SK-N-SH (cell line): ENCODE results near the gene HNRNPC. TPM values are rescaled to one million over a fixed set of nuclear protein-coding genes. Genes with fewer than 3 reads are reported as not detected.

ENCODE experiments used
- CTCF ChIA-PET: fragments of 300-600, 350-600 bp; formaldehyde crosslinking; extraction: SDS; loops from one replicate; lab custom pipeline; 2021; lab: Yijun Ruan, JAX
- POLR2A ChIA-PET: fragments of 350-600 bp; sonication (Branson Sonifier 250); formaldehyde crosslinking; extraction: SDS; loops from one replicate; lab custom pipeline; 2020; ENCODE audit warnings: antibody characterized with exemption, inconsistent platforms; lab: Yijun Ruan, JAX
- DNase-seq: peaks from one replicate; pipeline ENCODE4 v3.0.0; 2012
- H2AFZ ChIP-seq: fragments of 200-600 bp; sonication (generic); 2 replicates; pipeline ENCODE4 v1.8.1; 2016; ENCODE audit warnings: antibody characterized with exemption, mild to moderate bottlenecking, low read depth
- H3F3A ChIP-seq: fragments of 200-600 bp; sonication (generic); replicated peaks from 2 replicates; pipeline ENCODE3; 2016; ENCODE audit warnings: antibody characterized with exemption, mild to moderate bottlenecking; ENCODE audit not compliant: insufficient read depth
- H3K27ac ChIP-seq, 2 experiments: fragments of 200-500 bp in 1 of 2; fragments of 200-600 bp in 1 of 2; sonication (Bioruptor generic) in 1 of 2; sonication (generic), shearing (Covaris generic) in 1 of 2; 2 replicates each; pipeline versions ENCODE4 v1.5.1 to v1.6.1; 2014 to 2016; ENCODE audit warnings: low read depth in 2 of 2, inconsistent platforms in 1 of 2, low read length in 1 of 2, mild to moderate bottlenecking in 1 of 2, mixed read lengths in 1 of 2
- H3K27me3 ChIP-seq: fragments of 200-600 bp; sonication (generic), shearing (Covaris generic); 2 replicates; pipeline ENCODE4 v1.6.1; 2016; ENCODE audit warnings: mixed run types; ENCODE audit not compliant: insufficient read depth
- H3K36me3 ChIP-seq, 2 experiments: fragments of 200-500 bp in 1 of 2; fragments of 200-600 bp in 1 of 2; sonication (Bioruptor generic) in 1 of 2; sonication (generic) in 1 of 2; replicated peaks in 1 of 2; 2 replicates each; pipeline versions ENCODE3 to v1.5.1; 2014 to 2016; ENCODE audit warnings: low read length in 1 of 2, mild to moderate bottlenecking in 1 of 2; ENCODE audit not compliant: insufficient read depth in 2 of 2, control insufficient read depth in 1 of 2
- H3K4me1 ChIP-seq, 2 experiments: fragments of 200-500 bp in 1 of 2; fragments of 200-600 bp in 1 of 2; sonication (Bioruptor generic) in 1 of 2; sonication (generic), shearing (Covaris generic) in 1 of 2; 2 replicates each; pipeline versions ENCODE4 v1.5.1 to v1.6.1; 2014 to 2016; ENCODE audit warnings: low read depth in 1 of 2, low read length in 1 of 2, mixed run types in 1 of 2; ENCODE audit not compliant: insufficient read depth in 2 of 2, control insufficient read depth in 1 of 2
- H3K4me2 ChIP-seq: fragments of 200-600 bp; sonication (generic), shearing (Covaris generic); 2 replicates; pipeline ENCODE4 v1.6.1; 2017; ENCODE audit warnings: mixed run types
- H3K4me3 ChIP-seq, 2 experiments: fragments of 200-500 bp in 1 of 2; fragments of 200-600 bp in 1 of 2; sonication (Bioruptor generic) in 1 of 2; sonication (generic), shearing (Covaris generic) in 1 of 2; 2 replicates each; pipeline versions ENCODE4 v1.5.1 to v1.8.1; 2014 to 2016; ENCODE audit warnings: low read depth in 2 of 2, inconsistent platforms in 1 of 2, low read length in 1 of 2, mild to moderate bottlenecking in 1 of 2, mixed read lengths in 1 of 2, moderate library complexity in 1 of 2
- H3K79me2 ChIP-seq: fragments of 200-600 bp; sonication (generic); 2 replicates; pipeline ENCODE4 v1.8.1; 2017; ENCODE audit warnings: mild to moderate bottlenecking; ENCODE audit not compliant: insufficient read depth
- H3K9ac ChIP-seq: fragments of 200-600 bp; sonication (generic); 2 replicates; pipeline ENCODE4 v1.6.1; 2017; ENCODE audit warnings: mixed run types
- H3K9me2 ChIP-seq: fragments of 200-600 bp; sonication (generic); 2 replicates; pipeline ENCODE4 v1.6.1; 2017; ENCODE audit warnings: mixed run types
- H3K9me3 ChIP-seq: fragments of 200-600 bp; sonication (generic); 2 replicates; pipeline ENCODE4 v1.6.1; 2017; ENCODE audit warnings: mixed run types, mild to moderate bottlenecking, moderate library complexity
- H4K20me1 ChIP-seq: fragments of 200-600 bp; sonication (generic); 2 replicates; pipeline ENCODE4 v1.6.1; 2017; ENCODE audit warnings: mild to moderate bottlenecking, mixed run types; ENCODE audit not compliant: insufficient read depth
- CHD2 ChIP-seq: fragments of 150-350 bp; IDR thresholded peaks from 2 replicates; pipeline ENCODE4 v1.6.1; 2018; ENCODE audit warnings: low read length; ENCODE audit not compliant: partially characterized antibody
- CTCF ChIP-seq: fragments of 200-600 bp; sonication (generic); IDR thresholded peaks from 2 replicates; pipeline ENCODE4 v1.6.1; 2017; ENCODE audit warnings: antibody characterized with exemption, mild to moderate bottlenecking, moderate library complexity
- ELF1 ChIP-seq: IDR thresholded peaks from 2 replicates; pipeline ENCODE4 v1.4.0; 2012
- EZH2phosphoT487 ChIP-seq: fragments of 200-600 bp; sonication (generic); IDR thresholded peaks from 2 replicates; pipeline ENCODE4 v1.6.1; 2017; ENCODE audit warnings: low read depth, mixed run types, mild to moderate bottlenecking, antibody characterized with exemption, moderate library complexity, borderline replicate concordance
- FOXJ3 ChIP-seq: sonication (generic); formaldehyde crosslinking; IDR thresholded peaks from 2 replicates; pipeline ENCODE4 v1.5.1; 2020; ENCODE audit warnings: mild to moderate bottlenecking, missing genetic modification reagents
- JUND ChIP-seq: IDR thresholded peaks from 2 replicates; pipeline ENCODE4 v1.4.0; 2012
- NFIC ChIP-seq: IDR thresholded peaks from 2 replicates; pipeline ENCODE4 v1.4.0; 2012; ENCODE audit warnings: borderline replicate concordance
- NRF1 ChIP-seq: IDR thresholded peaks from 2 replicates; pipeline ENCODE4 v1.6.1; 2012; ENCODE audit warnings: low read depth, mild to moderate bottlenecking, low read length
- PBX3 ChIP-seq: IDR thresholded peaks from 2 replicates; pipeline ENCODE4; 2012
- POLR2AphosphoS5 ChIP-seq: IDR thresholded peaks from 2 replicates; pipeline ENCODE4 v1.6.1; 2012; ENCODE audit warnings: low read depth, low read length
- RFX5 ChIP-seq: IDR thresholded peaks from 2 replicates; pipeline ENCODE4 v1.6.1; 2012; ENCODE audit warnings: mild to moderate bottlenecking, improper control_type of control experiment, low read length
- RXRA ChIP-seq: IDR thresholded peaks from 2 replicates; pipeline ENCODE4 v1.4.0; 2012; ENCODE audit warnings: low read depth, mild to moderate bottlenecking, borderline replicate concordance
- SIN3A ChIP-seq: IDR thresholded peaks from 2 replicates; pipeline ENCODE4 v1.6.1; 2012; ENCODE audit warnings: low read depth, mild to moderate bottlenecking, low read length, moderate library complexity, borderline replicate concordance
- SMC3 ChIP-seq: IDR thresholded peaks from 2 replicates; pipeline ENCODE4 v1.6.1; 2012; ENCODE audit warnings: low read depth, low read length, improper control_type of control experiment
- TCF12 ChIP-seq: IDR thresholded peaks from 2 replicates; pipeline ENCODE4 v1.4.0; 2012
- TEAD4 ChIP-seq: IDR thresholded peaks from 2 replicates; pipeline ENCODE4 v1.4.0; 2012; ENCODE audit warnings: mild to moderate bottlenecking, borderline replicate concordance; ENCODE audit not compliant: insufficient read depth
- USF2 ChIP-seq: fragments of 150-350 bp; IDR thresholded peaks from 2 replicates; pipeline ENCODE4 v1.6.1; 2017; ENCODE audit warnings: antibody characterized with exemption, low read length, low read depth, borderline replicate concordance
- YY1 ChIP-seq: IDR thresholded peaks from 2 replicates; pipeline ENCODE4 v1.4.0; 2012; ENCODE audit warnings: low read depth, mild to moderate bottlenecking
- ZBTB33 ChIP-seq: IDR thresholded peaks from 2 replicates; pipeline ENCODE4 v1.4.0; 2012; ENCODE audit warnings: low read depth, borderline replicate concordance
- WGBS: methylation state at CpG from one replicate; pipeline ENCODE4 v1.1.6; 2017; ENCODE audit warnings: low lambda C conversion rate; 5-methylcytosine and 5-hydroxymethylcytosine counted together
- polyA plus RNA-seq, 3 experiments: library from polyadenylated mRNA; depleted of rRNA; stranded (reverse); fragments of >200 nt; gene quantifications; 2 replicates each; pipeline ENCODE4 v1.2.3, GENCODE V29; 2012

Gene HNRNPC
- polyA plus RNA-seq, 1 of the 3 experiments (the other 2 are of a cell fraction), result 341 TPM

GRCh38 chr14:21202463-21203358 lies 66.5 kb downstream of the HNRNPC start:
- Histone ChIP-seq H3K9me3 (no peaks in the 10 kb centered on the region), H3K4me1 (no peaks in the 10 kb centered on the region), H3K9me2 (no peaks in the 10 kb centered on the region), H3K36me3 (peaks cover 49 to 54% of the 10 kb centered on the region in 2 experiments), H3K4me2 (no peak overlapping the region), H3K79me2 (no peaks in the 10 kb centered on the region; the same call in 1 of the 2 replicates), H3F3A (peaks cover 67% of the 10 kb centered on the region), H3K4me3 (no peak overlapping the region), H3K9ac (no peak overlapping the region), H3K27ac (no peak overlapping the region), H3K27me3 (no peaks in the 10 kb centered on the region), H4K20me1 (peaks cover 20% of the 10 kb centered on the region; the same call in 1 of the 2 replicates), H2AFZ (no peak overlapping the region)
- WGBS, result 97% methylated on average over 4 of the region's 4 CpGs
- ChIA-PET POLR2A (no interaction called here), CTCF (interaction anchor here (0.6 kb wide), 1 partner anchor 188 kb away, joined by 3 read pairs; no protein-coding TSS in a partner anchor)
- TF ChIP-seq TCF12, result no peak
- TF ChIP-seq PBX3, result no peak
- no peak for TF ChIP-seq NFIC
- TF ChIP-seq EZH2phosphoT487, result no peak
- no peak for TF ChIP-seq NRF1
- TF ChIP-seq POLR2AphosphoS5, result no peak
- TF ChIP-seq FOXJ3 (CRISPR knock-in tag), result no peak
- TF ChIP-seq RXRA, result no peak
- TF ChIP-seq ELF1, result no peak
- DNase-seq, result no peak

- 88% methylated on average over 12 of the region's 12 CpGs for WGBS
- Histone ChIP-seq H3K9ac (no peak overlapping the region), H2AFZ (no peak overlapping the region)
- POLR2A ChIA-PET, result no interaction called here
- no peak for DNase-seq
- no peak for TF ChIP-seq NFIC
- no peak for TF ChIP-seq TCF12
- no peak for TF ChIP-seq SMC3
- TF ChIP-seq EZH2phosphoT487, result no peak
- no peak for TF ChIP-seq TEAD4
- no peak for TF ChIP-seq RFX5
- TF ChIP-seq JUND, result no peak
- TF ChIP-seq USF2, result no peak
- no peak for TF ChIP-seq SIN3A
- TF ChIP-seq ZBTB33, result no peak
- no peak for TF ChIP-seq YY1
- no peak for TF ChIP-seq CHD2
- TF ChIP-seq CTCF, result no peak
- TF ChIP-seq, all 33 proteins: peak for 0
- H4K20me1 ChIP-seq, result peaks cover 13% of the 10 kb centered on the region; the same call in 1 of the 2 replicates
- H3K36me3 ChIP-seq, result peaks cover 41 to 46% of the 10 kb centered on the region in 2 experiments
- H3K79me2 ChIP-seq, result no peaks in the 10 kb centered on the region; the same call in 1 of the 2 replicates
- CTCF ChIA-PET, result no interaction called here
- H3K4me2 ChIP-seq, result no peak overlapping the region
- no peaks in the 10 kb centered on the region for H3K9me3 ChIP-seq
- H3K4me3 ChIP-seq, result no peak overlapping the region
- H3K27me3 ChIP-seq, result no peaks in the 10 kb centered on the region
- H3F3A ChIP-seq, result peaks cover 60% of the 10 kb centered on the region
- H3K4me1 ChIP-seq, result no peaks in the 10 kb centered on the region
- no peak overlapping the region for H3K27ac ChIP-seq
- H3K9me2 ChIP-seq, result no peaks in the 10 kb centered on the region
Observed at GRCh38 chr14:21201732-21202462, 67.3 kb downstream of the HNRNPC start.
